Ascending aorta (tissue), 2 donors: ENCODE data around the gene P2RY8. TPM values are rescaled to one million over a fixed set of nuclear protein-coding genes. Genes with fewer than 3 reads are reported as not detected.
"Not testable (repeated sequence)": the region's sequence is repeated elsewhere in the genome, so short reads cannot be mapped to it uniquely, and the experiment has no call there.

Experiments used
- DNase-seq, 2 donors: peaks; one replicate each; pipeline ENCODE4 v3.0.0-alpha.2; 2019; ENCODE audit warnings: low spot score in 2 of 2
- H3K27ac ChIP-seq, 2 donors: fragments of 200-600 bp; sonication (generic); one replicate each; pipeline ENCODE4 v1.5.1; 2016 to 2017; ENCODE audit warnings: mild to moderate bottlenecking in 1 of 2
- H3K27me3 ChIP-seq: fragments of 200-600 bp; sonication (generic); one replicate; pipeline ENCODE4 v1.5.1; 2017
- H3K36me3 ChIP-seq, 2 donors: fragments of 200-600 bp; sonication (generic); one replicate each; pipeline ENCODE4 v1.5.1; 2016
- H3K4me1 ChIP-seq, 2 donors: fragments of 200-600 bp; sonication (generic); one replicate each; pipeline ENCODE4 v1.5.1; 2016 to 2017; ENCODE audit warnings: mild to moderate bottlenecking in 1 of 2
- H3K4me3 ChIP-seq, 2 donors: fragments of 200-600 bp; sonication (generic); one replicate each; pipeline ENCODE4 v1.5.1; 2016 to 2017; ENCODE audit warnings: mild to moderate bottlenecking in 1 of 2
- H3K9me3 ChIP-seq, 2 donors: fragments of 200-600 bp; sonication (generic); one replicate each; pipeline ENCODE4 v1.5.1; 2016
- CTCF ChIP-seq, 3 experiments: fragments of 200-600 bp in 2 of 3; fragments of 450-650 bp in 1 of 3; sonication (generic) in 2 of 3; IDR thresholded peaks; one replicate each; pipeline ENCODE4 v1.5.1; 2016 to 2019; ENCODE audit warnings: antibody characterized with exemption in 3 of 3, mild to moderate bottlenecking in 1 of 3, moderate library complexity in 1 of 3
- intact Hi-C: fragments of 100-400 bp; cut with DNase I; formaldehyde crosslinking; loops from one replicate; pipeline ENCODE4 v1.15.1; 2023
- total RNA-seq: library from RNA; depleted of rRNA; stranded (reverse); fragments of >200 nt; gene quantifications from one replicate; pipeline ENCODE4 v1.1.0, GENCODE V29; 2016

P2RY8 gene
- total RNA-seq, 1 donor from 2014 or later = 2.2 TPM

DNA sequence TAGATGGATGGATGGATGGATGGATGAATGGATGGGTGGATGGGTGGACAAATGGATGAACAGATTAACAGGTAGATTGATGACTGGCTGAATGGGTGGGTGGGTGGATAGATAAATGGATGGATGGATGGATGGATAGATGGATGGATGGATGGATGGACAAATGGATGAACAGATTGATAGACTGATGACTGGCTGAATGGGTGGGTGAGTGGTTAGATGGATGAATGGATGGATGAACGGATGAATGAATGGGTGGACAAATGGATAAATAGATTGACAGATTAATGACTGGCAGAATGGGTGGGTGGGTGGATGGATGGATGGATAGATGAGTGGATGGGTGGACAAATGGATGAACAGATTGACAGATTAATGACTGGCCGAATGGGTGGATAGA is 40.9 kb upstream of the P2RY8 start:
- no peaks in the 10 kb centered on the region for H3K27me3 ChIP-seq
- no peak overlapping the region for H3K4me3 ChIP-seq
- H3K36me3 ChIP-seq = no peaks in the 10 kb centered on the region
- H3K4me1 ChIP-seq = no peaks in the 10 kb centered on the region
- intact Hi-C loops = no loop called here
- TF ChIP-seq CTCF (IDR thresholded peaks at IDR 0.05) = no peak
- DNase-seq = no peak
- no peak overlapping the region for H3K27ac ChIP-seq
- H3K9me3 ChIP-seq = no peaks in the 10 kb centered on the region

- H3K36me3 ChIP-seq = no peaks in the 10 kb centered on the region
- no peaks in the 10 kb centered on the region for H3K9me3 ChIP-seq
- no peaks in the 10 kb centered on the region for H3K4me1 ChIP-seq
- H3K4me3 ChIP-seq = no peak overlapping the region
- H3K27me3 ChIP-seq = no peaks in the 10 kb centered on the region
- no peak for DNase-seq
- no peak overlapping the region for H3K27ac ChIP-seq
- intact Hi-C loops = no loop called here
- TF ChIP-seq CTCF (IDR thresholded peaks at IDR 0.05) = no peak
These were observed 39.4 kb upstream of the P2RY8 start for GRCh38 chrX:1576201-1576992.

GRCh38 chrX:1574181-1574580 is 37.2 kb upstream of the P2RY8 start:
- H3K4me3 ChIP-seq, DNase-seq, H3K27ac ChIP-seq, H3K36me3 ChIP-seq, H3K9me3 ChIP-seq, intact Hi-C loops, H3K27me3 ChIP-seq, H3K4me1 ChIP-seq: not testable (repeated sequence)

DNA sequence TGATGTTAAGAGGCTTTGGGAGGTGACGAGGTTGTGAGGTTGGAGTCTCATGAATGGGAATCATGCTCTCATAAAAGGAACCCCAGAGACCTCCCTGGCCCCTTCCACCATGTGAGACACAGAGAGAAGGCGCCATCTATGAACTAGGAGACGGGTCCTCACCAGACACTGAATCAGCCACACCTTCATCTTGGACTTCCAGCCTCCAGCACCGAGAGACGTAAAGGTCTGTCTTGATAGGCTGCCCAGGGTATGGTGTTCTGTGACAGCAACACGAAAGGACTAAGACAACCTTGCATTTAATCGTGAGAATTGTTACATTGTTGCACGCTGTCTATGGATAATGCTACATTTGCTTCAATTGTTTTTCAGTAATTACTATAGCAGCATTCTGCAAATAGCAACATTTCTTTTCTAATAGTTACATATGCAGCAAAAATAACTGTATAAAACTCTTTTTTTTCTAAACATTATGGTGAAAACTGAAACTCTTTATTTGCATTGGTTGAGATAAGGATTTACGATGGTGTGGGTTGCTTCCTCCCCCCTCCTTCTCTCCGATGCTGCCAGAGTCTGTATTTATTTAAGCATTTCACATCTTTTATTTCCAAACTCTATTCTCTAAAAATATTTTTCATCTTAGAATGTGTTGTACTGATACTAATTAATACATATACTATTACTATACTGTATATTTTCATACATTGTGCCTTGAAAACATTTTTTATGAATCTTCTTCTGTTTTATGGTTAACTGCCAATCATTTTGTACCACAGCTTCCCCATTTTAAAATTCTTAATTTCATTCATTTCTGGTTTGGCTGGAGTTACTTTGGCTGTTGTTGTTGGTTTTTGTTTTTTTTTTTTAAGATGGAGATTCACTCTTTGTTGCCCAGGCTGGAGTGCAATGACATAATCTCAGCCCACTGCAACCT is 28.0 kb upstream of the P2RY8 start:
- Histone ChIP-seq H3K27ac (no peak overlapping the region), H3K9me3 (no peaks in the 10 kb centered on the region), H3K4me1 (no peaks in the 10 kb centered on the region), H3K27me3 (no peaks in the 10 kb centered on the region), H3K4me3 (no peak overlapping the region), H3K36me3 (no peaks in the 10 kb centered on the region)
- TF ChIP-seq CTCF (IDR thresholded peaks at IDR 0.05) = no peak
- intact Hi-C loops = no loop called here
- peak in 1 of 2 donors; percentile 28 for DNase-seq

- DNase-seq, H3K4me3 ChIP-seq, H3K27ac ChIP-seq, H3K9me3 ChIP-seq, intact Hi-C loops, H3K27me3 ChIP-seq, H3K4me1 ChIP-seq, H3K36me3 ChIP-seq: not testable (repeated sequence)
These were observed 27.1 kb upstream of the P2RY8 start for GRCh38 chrX:1564077-1564476.

- Histone ChIP-seq H3K36me3 (no peaks in the 10 kb centered on the region), H3K9me3 (no peaks in the 10 kb centered on the region), H3K4me1 (no peaks in the 10 kb centered on the region), H3K27ac (no peak overlapping the region), H3K4me3 (no peak overlapping the region), H3K27me3 (no peaks in the 10 kb centered on the region)
- DNase-seq = no peak
- TF ChIP-seq CTCF (IDR thresholded peaks at IDR 0.05) = no peak
- intact Hi-C loops = no loop called here
These were observed 24.2 kb upstream of the P2RY8 start for GRCh38 chrX:1561164-1561563.
